Measurements from ENCODE around the gene RMRP.

Gene RMRP

DNA sequence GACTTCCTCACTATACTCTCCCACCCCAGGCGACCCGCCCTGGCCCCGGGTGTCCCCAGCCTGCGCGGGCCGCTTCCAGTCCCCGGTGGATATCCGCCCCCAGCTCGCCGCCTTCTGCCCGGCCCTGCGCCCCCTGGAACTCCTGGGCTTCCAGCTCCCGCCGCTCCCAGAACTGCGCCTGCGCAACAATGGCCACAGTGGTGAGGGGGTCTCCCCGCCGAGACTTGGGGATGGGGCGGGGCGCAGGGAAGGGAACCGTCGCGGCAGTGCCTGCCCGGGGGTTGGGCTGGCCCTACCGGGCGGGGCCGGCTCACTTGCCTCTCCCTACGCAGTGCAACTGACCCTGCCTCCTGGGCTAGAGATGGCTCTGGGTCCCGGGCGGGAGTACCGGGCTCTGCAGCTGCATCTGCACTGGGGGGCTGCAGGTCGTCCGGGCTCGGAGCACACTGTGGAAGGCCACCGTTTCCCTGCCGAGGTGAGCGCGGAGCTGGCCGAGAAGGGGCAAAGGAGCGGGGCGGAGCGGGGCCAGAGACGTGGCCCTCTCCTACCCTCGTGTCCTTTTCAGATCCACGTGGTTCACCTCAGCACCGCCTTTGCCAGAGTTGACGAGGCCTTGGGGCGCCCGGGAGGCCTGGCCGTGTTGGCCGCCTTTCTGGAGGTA lies 18.0 kb upstream of the RMRP start:
- no peak for DNase-seq (ENCODE audit: low read depth)
- TF ChIP-seq, protein P1, sequence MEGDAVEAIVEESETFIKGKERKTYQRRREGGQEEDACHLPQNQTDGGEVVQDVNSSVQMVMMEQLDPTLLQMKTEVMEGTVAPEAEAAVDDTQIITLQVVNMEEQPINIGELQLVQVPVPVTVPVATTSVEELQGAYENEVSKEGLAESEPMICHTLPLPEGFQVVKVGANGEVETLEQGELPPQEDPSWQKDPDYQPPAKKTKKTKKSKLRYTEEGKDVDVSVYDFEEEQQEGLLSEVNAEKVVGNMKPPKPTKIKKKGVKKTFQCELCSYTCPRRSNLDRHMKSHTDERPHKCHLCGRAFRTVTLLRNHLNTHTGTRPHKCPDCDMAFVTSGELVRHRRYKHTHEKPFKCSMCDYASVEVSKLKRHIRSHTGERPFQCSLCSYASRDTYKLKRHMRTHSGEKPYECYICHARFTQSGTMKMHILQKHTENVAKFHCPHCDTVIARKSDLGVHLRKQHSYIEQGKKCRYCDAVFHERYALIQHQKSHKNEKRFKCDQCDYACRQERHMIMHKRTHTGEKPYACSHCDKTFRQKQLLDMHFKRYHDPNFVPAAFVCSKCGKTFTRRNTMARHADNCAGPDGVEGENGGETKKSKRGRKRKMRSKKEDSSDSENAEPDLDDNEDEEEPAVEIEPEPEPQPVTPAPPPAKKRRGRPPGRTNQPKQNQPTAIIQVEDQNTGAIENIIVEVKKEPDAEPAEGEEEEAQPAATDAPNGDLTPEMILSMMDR (IDR thresholded peaks at IDR 0.05; ENCODE audit: insufficient read depth, low read depth, low read length, missing control alignments) = no peak
- peak overlapping the region; percentile 33 for H3K4me3 ChIP-seq (ENCODE audit: low read depth, low read length)

DNA sequence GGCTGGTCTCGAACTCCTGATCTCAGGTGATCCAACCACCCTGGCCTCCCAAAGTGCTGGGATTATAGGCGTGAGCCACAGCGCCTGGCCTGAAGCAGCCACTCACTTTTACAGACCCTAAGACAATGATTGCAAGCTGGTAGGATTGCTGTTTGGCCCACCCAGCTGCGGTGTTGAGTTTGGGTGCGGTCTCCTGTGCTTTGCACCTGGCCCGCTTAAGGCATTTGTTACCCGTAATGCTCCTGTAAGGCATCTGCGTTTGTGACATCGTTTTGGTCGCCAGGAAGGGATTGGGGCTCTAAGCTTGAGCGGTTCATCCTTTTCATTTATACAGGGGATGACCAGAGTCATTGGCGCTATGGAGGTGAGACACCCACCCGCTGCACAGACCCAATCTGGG lies 17.4 kb upstream of the RMRP start:
- H3K4me3 ChIP-seq (ENCODE audit: low read depth, low read length) = no peak overlapping the region
- no peak for DNase-seq (ENCODE audit: low read depth)
- TF ChIP-seq, protein P1 (IDR thresholded peaks at IDR 0.05; ENCODE audit: insufficient read depth, low read depth, low read length, missing control alignments) = no peak

DNA sequence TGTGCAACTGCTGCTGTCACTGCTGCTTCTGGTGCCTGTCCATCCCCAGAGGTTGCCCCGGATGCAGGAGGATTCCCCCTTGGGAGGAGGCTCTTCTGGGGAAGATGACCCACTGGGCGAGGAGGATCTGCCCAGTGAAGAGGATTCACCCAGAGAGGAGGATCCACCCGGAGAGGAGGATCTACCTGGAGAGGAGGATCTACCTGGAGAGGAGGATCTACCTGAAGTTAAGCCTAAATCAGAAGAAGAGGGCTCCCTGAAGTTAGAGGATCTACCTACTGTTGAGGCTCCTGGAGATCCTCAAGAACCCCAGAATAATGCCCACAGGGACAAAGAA lies 16.2 kb upstream of the RMRP start:
- no peak for DNase-seq (ENCODE audit: low read depth)
- H3K4me3 ChIP-seq (ENCODE audit: low read depth, low read length) = no peak overlapping the region; the same call in 1 of the 2 replicates
- TF ChIP-seq, protein P1 (IDR thresholded peaks at IDR 0.05; ENCODE audit: insufficient read depth, low read depth, low read length, missing control alignments) = no peak

DNA sequence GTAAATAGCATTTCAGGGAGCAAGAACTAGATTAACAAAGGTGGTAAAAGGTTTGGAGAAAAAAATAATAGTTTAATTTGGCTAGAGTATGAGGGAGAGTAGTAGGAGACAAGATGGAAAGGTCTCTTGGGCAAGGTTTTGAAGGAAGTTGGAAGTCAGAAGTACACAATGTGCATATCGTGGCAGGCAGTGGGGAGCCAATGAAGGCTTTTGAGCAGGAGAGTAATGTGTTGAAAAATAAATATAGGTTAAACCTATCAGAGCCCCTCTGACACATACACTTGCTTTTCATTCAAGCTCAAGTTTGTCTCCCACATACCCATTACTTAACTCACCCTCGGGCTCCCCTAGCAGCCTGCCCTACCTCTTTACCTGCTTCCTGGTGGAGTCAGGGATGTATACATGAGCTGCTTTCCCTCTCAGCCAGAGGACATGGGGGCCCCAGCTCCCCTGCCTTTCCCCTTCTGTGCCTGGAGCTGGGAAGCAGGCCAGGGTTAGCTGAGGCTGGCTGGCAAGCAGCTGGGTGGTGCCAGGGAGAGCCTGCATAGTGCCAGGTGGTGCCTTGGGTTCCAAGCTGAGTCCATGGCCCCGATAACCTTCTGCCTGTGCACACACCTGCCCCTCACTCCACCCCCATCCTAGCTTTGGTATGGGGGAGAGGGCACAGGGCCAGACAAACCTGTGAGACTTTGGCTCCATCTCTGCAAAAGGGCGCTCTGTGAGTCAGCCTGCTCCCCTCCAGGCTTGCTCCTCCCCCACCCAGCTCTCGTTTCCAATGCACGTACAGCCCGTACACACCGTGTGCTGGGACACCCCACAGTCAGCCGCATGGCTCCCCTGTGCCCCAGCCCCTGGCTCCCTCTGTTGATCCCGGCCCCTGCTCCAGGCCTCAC lies 15.6 kb upstream of the RMRP start, which contains the start of gene CA9:
Gene CA9 (plus strand): TSS at position 797 of the 893 bp plus-strand sequence. CDS start 32 bp downstream, at position 829.
- TF ChIP-seq, protein P1 (IDR thresholded peaks at IDR 0.05; ENCODE audit: insufficient read depth, low read depth, low read length, missing control alignments) = no peak
- no peak for DNase-seq (ENCODE audit: low read depth)
- H3K4me3 ChIP-seq (ENCODE audit: low read depth, low read length) = peak within 1 kb of the TSS; percentile 9

DNA sequence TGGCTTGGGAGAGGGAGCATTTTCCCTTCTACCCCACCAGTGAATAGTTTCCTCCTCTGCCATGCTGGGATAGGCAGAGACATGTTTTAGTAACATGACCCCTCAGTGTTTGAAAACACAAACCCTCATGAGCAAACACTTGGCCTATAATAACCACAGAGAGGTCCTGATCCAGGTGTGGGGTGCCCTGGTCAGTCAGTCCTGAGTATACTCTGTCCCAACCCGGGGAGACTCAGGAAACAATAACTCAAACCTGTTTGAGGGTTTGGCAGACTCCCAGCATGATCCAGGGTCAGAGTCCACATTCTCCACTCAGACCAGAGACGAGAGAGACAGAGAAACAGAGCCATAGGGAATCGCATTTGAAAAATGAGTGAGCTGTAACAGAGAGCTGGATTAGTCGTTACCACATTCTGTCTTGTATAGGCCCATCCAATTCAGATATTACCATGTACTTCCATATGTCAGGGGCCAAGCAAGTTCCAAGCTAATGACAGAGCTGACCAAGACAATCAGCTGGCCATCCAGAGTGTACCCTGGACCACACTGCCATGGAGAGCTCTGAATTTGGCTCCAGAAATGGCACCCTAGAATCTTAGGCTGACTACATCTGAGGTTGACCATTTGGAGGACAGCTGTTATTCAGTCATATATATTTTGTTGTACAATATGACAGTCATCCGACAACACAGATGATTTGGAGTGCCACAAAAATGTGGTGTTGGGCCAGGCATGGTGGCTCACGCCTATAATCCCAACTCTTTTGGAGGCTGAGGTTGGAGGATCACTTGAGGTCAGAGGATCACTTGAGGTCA lies 11.7 kb upstream of the RMRP start:
- H3K4me3 ChIP-seq (ENCODE audit: low read depth, low read length) = no peak overlapping the region
- TF ChIP-seq, protein P1 (IDR thresholded peaks at IDR 0.05; ENCODE audit: insufficient read depth, low read depth, low read length, missing control alignments) = no peak
- DNase-seq (ENCODE audit: low read depth) = no peak

DNA sequence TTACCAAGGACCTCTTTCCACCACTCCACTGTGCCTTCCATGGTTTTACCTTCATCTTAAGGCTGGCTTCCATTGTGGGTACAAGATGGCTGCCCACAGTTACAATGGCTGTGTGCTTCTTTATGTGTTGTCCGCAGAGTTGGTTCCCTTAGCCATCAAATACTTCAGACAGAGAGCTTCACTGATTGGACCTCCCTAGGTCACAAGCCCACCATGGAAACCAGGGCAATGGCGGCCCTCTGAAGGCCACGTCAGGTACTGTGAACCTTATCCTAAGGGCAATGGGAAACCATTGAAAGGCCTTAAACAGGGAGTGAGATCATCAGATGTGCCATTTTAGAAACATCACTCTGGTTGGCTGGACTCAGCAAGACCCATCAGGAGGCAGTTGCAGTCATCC lies 10.1 kb upstream of the RMRP start:
- H3K4me3 ChIP-seq (ENCODE audit: low read depth, low read length) = no peak overlapping the region
- TF ChIP-seq, protein P1 (IDR thresholded peaks at IDR 0.05; ENCODE audit: insufficient read depth, low read depth, low read length, missing control alignments) = no peak
- no peak for DNase-seq (ENCODE audit: low read depth)
